HG02943 (cell line): ENCODE results near the gene MMP24OS.

Experiments
- ATAC-seq: cut with Tn5 transposase; IDR thresholded peaks from one replicate; pipeline ENCODE4 v1.9.1; 2021; ENCODE audit warnings: mild to moderate bottlenecking, low read depth, moderate library complexity; ENCODE audit not compliant: unreplicated experiment

The MMP24OS gene

DNA sequence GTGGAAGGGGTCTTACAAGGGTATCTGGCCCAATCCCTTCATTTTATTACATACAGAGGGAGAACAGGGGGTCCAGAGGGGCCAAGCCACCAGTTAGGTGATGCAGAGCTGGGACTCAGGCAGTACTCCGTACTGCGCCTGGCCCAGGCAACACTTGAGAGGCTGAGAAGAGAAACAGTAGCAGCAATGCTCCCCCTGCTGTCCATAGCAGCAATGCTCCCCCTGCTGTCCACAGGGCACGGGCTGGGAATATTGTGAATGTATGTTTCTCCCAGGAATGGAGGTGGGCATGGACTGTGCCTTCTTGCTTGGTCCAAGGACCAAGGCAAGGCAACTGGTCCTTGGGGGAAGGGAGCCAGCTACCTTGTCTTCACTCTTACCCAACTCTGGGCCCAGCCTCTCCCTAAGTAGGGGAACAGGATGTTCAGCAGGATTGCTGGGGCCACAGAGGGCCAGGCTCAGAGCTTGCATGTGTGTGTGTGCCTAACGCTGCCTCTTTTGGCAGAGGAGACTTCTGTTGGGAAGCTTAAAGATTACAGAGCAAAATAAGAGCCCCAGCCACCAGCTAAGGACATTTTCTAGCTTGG is 29.1 kb upstream of the MMP24OS start:
- ATAC-seq, result no peak

DNA sequence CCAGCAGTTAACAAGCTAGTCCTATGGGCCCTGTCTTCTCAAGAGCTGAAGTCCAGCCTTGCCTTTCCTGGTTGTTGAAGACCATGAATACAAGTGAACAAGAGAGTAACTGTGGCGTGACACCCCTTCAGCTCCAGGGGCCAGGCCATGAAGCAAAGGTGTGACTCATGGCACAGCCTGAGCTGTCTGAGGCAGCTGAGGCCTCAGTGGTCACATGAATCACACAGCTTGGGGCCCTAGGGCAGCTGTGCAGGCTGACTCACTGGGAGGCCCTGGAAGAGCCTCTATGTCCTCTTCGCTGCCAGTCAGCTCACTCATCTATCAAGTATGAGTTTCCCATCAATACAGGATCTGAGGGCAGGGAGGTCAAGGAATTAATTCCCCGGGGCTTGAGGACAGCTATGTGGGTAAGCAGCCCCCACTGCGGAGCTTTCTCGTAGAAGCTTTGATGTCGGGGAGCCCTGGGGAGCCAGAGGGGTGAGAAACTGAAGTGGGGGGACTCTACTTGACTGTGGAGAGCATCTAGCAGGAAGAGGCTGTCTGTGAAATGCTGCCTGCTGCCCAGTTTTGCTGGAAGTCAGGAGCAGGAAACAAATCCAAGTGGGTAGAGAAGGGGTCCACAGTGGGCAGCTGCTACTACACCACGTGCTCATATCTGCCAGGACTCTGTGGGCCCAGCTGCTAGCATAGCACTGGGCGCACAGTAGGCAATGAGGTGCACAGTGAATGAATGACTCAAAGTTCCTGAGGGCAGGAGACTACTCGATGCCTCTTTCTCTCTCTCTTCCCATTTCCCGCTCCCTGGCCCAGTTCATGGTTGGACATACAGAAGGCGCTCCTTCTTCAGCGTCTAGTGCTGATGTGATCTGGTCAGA is 28.0 kb upstream of the MMP24OS start:
- no peak for ATAC-seq

DNA sequence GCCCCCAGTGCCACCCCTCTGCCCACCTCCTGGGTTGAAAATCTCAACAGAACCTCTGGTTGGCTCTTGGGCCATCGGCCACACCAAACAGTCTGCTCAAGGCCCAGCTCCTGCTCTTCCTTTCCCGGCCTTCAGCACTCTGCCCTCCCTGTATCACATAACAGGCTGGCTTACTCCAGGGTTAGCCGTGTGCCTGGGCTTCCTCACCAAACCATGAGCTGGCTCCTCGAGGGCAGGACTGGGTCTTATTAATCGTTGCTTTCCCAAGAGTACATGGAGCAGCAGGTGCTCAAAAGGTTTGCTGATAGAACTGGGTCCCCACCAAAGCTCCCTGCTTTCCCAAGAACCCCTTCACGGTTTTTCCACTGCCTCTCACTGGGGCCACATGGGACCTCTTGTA is 27.0 kb upstream of the MMP24OS start:
- ATAC-seq, result no peak

DNA sequence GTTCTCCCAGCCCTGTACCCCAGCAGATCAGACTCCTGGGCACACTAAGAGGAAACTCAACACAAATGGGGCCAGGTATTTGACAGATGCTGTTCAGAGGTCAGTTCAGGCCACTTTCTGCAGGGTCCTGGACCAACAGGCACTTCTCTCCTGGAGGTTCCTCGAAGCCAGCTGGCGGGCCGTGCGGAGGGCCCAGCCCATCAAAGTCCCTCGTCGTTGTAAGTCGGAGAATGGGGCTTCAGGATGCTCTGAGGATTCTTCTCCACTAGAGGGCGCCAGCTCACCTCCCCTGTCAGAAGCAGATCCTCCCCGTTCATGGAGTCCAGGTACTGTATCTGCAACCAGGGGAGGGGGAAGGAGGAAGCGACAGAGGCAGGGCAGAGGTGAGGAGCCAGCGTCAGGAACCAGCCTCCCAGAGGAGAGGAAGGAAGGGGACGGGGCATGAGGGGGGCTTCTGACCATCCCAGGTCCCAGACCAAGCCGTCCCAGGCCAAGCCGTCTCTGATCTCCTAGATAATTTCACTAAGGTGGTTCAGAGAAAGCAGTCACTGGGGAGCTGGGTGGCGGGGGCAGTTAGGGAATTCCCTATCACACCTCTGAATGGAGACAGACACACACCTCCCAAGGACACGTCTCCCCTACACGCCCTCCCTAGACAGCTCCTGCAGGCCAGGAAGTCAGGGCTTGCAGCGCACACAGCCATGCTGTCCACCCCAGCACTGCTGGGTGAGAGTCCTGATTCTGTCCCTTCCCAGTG is 26.0 kb upstream of the MMP24OS start:
- no peak for ATAC-seq

- no peak for ATAC-seq
Observed at GRCh38 chr20:35303382-35303734, 25.4 kb upstream of the MMP24OS start.

DNA sequence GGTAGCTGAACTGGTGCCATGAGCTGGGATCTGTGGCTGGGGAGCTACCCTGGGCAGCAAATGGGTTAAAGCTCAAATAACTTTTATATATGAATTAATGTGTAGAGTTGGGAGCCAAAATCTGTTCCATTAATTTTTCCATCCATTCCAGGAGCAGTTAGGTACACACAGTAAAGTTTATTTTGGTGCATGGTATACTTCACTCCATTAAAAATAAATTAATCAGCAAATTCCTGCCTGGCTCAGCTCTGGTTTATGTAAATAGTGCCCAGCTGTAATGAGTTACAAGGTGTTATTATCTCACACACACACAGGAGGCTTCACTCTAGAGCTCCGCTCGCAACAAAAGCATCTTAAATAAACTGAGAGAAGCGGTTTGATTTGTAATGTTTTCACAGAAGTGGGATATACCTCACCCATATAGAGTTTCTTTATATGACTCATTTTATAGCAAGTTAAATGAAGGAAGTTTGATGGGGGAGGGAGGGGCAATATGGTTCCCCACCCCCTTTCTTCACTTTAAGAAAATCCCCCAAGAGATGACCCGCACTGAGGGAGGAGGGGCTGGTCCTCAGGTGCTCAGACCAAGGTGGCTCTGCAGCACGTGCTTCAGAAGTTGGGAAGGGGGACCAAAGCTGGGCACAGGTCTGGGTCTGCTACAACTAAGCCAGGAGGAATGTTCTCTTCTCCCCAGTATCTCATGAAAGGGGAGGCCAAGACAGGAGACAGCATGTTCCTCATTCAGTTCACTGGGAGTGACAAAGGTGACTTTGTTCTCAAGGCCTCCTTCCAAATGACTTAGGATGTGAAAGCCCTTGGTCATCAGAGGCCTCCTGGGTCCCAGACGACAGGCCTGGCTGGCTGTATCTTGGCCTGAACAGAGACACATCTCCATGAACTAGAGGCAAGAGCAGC is 24.8 kb upstream of the MMP24OS start:
- no peak for ATAC-seq

DNA sequence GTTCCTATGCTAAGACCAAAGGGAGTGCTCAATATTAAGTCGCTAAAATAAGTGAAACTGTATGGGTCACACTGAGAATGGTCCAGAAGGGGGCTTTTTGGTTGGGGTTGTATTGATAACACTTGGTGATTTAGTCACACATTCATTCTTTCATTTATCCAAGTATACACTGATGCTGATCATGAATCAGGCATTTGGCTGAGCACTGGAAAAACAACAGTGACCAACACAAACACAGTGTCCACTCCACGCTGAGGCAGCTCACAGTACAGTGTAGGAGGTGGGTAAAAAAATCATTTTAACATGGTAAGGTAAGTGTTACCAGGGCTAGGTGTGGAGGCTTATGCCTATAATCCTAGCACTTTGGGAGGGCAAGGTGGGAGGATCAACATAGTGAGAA is 23.5 kb upstream of the MMP24OS start:
- ATAC-seq, result no peak

GRCh38 chr20:35300469-35301262 is 22.7 kb upstream of the MMP24OS start:
- ATAC-seq, result no peak

GRCh38 chr20:35299780-35300179 is 21.9 kb upstream of the MMP24OS start:
- ATAC-seq, result no peak

DNA sequence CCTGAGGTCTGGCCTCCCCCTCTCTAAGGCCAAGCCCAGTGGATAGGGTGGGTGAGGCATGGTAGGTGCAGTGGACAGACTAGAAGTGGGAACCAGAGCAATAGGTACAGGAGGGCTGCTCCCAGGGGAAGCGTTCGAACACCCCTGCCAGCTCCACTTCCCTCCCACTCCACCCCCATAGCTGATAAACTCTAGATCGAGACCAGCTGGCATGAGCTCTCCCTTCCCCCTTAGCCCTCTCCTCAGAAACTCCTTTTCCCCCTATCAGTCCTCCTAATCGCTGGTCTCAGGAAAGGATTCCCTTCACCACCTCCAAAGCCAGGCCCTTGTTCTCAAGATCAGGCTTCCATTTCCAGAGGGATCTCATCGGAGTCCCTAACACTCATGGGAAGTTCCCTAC is 20.3 kb upstream of the MMP24OS start:
- ATAC-seq, result no peak

GRCh38 chr20:35297740-35298139 is 19.8 kb upstream of the MMP24OS start:
- ATAC-seq, result no peak

DNA sequence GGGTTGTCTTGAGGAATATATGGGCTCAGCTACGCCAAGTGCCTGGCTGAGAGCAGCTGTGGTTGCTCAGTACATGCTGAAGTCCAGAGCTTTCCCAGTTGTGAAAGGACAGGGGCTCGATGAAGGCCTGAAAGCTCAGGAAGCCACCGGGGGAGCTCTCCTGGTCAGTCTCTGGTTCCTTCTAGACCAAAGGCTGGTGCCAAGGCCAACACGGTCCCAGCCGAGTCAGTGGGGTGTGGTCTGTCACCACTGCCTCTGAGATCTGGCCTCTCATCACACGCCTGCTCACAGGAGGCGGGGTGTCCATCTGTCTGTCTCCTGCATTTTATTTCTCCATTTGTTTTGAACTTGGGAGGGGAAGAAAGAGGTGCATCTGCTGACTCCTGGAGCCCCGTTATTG is 19.2 kb upstream of the MMP24OS start:
- ATAC-seq, result no peak

DNA sequence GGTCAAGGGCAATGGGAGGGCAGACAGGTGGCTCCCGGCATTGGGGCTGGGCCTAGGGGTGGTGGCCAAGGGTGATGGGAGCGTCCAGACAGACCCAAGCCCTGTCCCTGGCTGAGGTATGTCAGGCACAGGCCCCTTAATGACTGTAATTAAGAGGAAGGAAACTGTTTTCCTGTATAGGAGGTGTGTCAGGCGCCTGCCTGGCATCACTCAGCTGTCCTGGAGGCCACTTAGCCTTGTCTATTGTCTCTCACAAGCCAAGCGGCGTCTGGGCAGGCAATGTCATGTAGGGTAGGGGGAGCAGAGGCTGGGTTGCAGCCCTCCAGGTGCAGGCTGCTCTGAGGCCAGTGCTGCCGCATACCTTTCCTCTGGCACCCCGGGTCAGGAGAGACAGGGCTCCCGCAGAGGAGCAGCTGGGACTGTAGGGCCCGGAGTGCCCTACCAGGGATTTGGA is 18.2 kb upstream of the MMP24OS start:
- no peak for ATAC-seq

DNA sequence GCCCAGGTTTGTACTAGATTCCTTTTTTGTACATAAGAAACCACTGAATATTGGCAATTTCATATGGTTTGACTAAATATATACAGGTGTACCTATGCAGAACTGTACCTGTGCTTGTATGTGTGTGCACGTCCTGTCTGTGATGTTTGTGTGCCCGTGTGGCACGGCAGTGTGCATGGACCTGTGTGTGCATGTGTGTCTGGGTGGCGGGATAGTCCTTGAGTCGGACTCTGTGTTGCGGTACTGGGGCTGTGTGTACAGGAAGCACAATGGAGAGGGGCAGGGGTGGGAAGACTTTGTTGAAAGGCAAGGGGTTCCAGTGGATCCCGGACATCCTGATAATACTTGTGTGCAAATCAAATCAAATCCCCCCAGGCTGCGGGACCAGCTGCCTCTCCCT is 17.8 kb upstream of the MMP24OS start:
- ATAC-seq, result no peak

- no peak for ATAC-seq
Observed at GRCh38 chr20:35295058-35295457, 17.1 kb upstream of the MMP24OS start.

- ATAC-seq, result no peak
Observed at GRCh38 chr20:35294293-35294685, 16.4 kb upstream of the MMP24OS start.

DNA sequence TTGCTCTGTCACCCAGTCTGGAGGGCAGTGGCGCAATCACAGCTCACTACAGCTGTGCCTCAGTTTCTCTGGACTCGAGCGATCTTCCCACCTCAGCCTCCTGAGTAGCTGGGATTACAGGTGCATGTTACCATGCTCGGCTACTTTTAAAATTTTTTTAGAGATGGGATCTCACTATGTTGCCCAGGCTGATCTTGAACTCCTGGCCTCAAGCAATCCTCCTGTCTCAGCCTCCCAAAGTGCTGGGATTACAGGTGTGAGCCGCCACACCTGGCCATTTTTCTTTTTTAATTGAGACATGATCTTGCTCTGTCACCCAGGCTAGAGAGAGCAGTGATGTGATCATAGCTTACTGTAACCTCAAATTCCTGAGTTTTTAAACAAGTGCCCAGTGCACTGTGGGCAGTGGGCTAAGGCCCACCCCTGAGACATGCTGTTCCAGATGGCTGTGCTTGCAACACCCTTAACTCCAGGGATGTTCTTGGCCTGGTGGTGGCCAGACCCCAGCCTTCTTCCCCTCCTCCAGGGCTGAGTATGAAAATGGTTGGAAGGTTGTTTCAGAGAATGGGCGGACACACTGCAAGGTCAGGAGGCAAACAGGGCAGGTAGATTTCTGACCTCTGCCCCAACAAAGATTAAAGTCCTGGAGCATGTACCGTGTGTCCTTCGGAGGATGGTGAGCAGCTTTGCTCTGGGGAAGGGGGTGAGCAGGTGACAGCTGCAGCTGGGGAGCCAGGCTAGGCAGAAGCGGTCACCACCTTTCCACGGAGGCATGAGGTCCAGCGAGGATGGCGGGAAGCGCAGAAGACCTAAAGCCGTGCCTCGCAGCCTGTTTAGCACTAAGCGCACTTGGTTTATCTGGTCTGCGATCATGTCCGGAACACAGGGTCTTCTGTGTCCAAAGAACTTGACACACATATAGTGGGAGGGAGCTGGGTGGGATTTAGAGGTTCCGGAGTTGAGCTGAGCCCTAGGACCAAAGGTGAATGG is 15.7 kb upstream of the MMP24OS start:
- ATAC-seq, result no peak

- ATAC-seq, result no peak
Observed at GRCh38 chr20:35292504-35293285, 14.8 kb upstream of the MMP24OS start.
